Gastroesophageal sphincter (tissue), 4 donors: ENCODE data around the gene PRIM1. TPM values are rescaled to one million over a fixed set of nuclear protein-coding genes. Genes with fewer than 3 reads are reported as not detected.
A peak's percentile ranks its signal among the peaks of the same experiment; 100 is the strongest.
"Not testable (repeated sequence)": the region's sequence is repeated elsewhere in the genome, so short reads cannot be mapped to it uniquely, and the experiment has no call there.

ENCODE experiments used
- ATAC-seq: fragments of 150-250 bp; one replicate; pipeline ENCODE4 v1.9.1; 2016; ENCODE audit warnings: mild to moderate bottlenecking, moderate library complexity
- H3K27ac ChIP-seq, 4 donors: fragments of 200-600 bp; sonication (generic) in 3 of 4; 1 replicate in 3 of 4; 2 replicates in 1 of 4; pipeline ENCODE4 v1.5.1; 2016 to 2019
- H3K27me3 ChIP-seq: fragments of 200-600 bp; sonication (generic); one replicate; pipeline ENCODE4 v1.5.1; 2019
- H3K36me3 ChIP-seq, 2 donors: fragments of 200-600 bp; sonication (generic); one replicate each; pipeline ENCODE4 v1.5.1; 2019; ENCODE audit warnings: control low read depth in 1 of 2
- H3K4me1 ChIP-seq, 3 donors: fragments of 200-600 bp; sonication (generic); 1 replicate in 2 of 3; 2 replicates in 1 of 3; pipeline ENCODE4 v1.5.1; 2016 to 2019; ENCODE audit warnings: control low read depth in 2 of 3
- H3K4me3 ChIP-seq, 2 donors: fragments of 200-600 bp; sonication (generic); one replicate each; pipeline ENCODE4 v1.5.1; 2019; ENCODE audit warnings: mild to moderate bottlenecking in 1 of 2, moderate library complexity in 1 of 2
- H3K9me3 ChIP-seq, 3 donors: fragments of 200-600 bp; sonication (generic); one replicate each; pipeline ENCODE4 v1.5.1; 2017 to 2019; ENCODE audit warnings: control low read depth in 2 of 3
- CTCF ChIP-seq, 4 experiments: fragments of 200-600 bp in 2 of 4; fragments of 450-650 bp in 2 of 4; sonication (generic) in 1 of 4; IDR thresholded peaks; one replicate each; pipeline ENCODE4 v1.5.1; 2017 to 2019; ENCODE audit warnings: antibody characterized with exemption in 4 of 4, mild to moderate bottlenecking in 2 of 4, moderate library complexity in 2 of 4
- EP300 ChIP-seq: sonication (generic); formaldehyde crosslinking; IDR thresholded peaks from one replicate; pipeline ENCODE4 v1.6.1; 2017; ENCODE audit warnings: antibody characterized with exemption, mild to moderate bottlenecking
- POLR2A ChIP-seq, 2 donors: fragments of 450-650 bp; IDR thresholded peaks; one replicate each; pipeline ENCODE4 v1.6.1; 2017; ENCODE audit warnings: antibody characterized with exemption in 2 of 2, mild to moderate bottlenecking in 2 of 2, moderate library complexity in 1 of 2
- POLR2AphosphoS5 ChIP-seq: sonication (generic); formaldehyde crosslinking; IDR thresholded peaks from one replicate; pipeline ENCODE4 v1.6.1; 2017; ENCODE audit warnings: antibody characterized with exemption
- WGBS, 2 donors: methylation state at CpG; one replicate each; pipeline ENCODE4 v1.1.5; 2018; ENCODE audit warnings: low coverage in 1 of 2; 5-methylcytosine and 5-hydroxymethylcytosine counted together
- total RNA-seq, 4 donors: library from RNA; depleted of rRNA; stranded (reverse); fragments of >200 nt; gene quantifications; one replicate each; pipeline ENCODE4 v1.1.0, GENCODE V29; 2016

PRIM1 gene
- total RNA-seq, 4 donors from 2014 or later: 2.6 to 13.0 (median 5.1) TPM

DNA sequence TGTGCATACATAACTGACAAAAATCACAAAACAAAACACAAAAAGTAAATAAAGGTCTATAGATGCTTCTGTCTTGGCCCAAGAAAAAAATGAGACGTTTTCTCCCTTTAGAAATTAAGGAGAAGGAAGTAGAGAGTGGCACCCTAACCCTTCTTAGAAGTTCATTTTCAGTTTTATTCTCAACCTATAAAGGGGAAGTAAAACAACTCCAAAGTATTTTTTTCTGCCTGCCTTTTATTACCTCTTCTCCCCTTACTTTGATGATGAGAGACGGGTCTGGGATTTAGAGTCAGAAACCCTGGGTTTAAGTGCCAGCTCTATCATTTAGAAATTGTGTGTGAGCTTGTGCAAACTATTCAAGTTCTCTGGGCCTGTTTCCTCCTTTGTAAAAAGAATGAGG, 2.8 kb downstream of the PRIM1 start:
- Histone ChIP-seq H3K4me1 (peaks cover 0 to 27% (median 6%) of the 10 kb centered on the region in 3 donors), H3K27me3 (no peaks in the 10 kb centered on the region)
- WGBS, 2 donors: 79 to 100% methylated on average over 2 of the region's 2 CpGs

GRCh38 chr12:56728139-56728861, 23.8 kb downstream of the PRIM1 start:
- 87 to 97% methylated on average over 5 to 6 of the region's 11 CpGs for WGBS, 2 donors
- peaks cover 0 to 18% (median 6%) of the 10 kb centered on the region in 3 donors for H3K4me1 ChIP-seq
- no peak for TF ChIP-seq EP300
- TF ChIP-seq POLR2A (IDR thresholded peaks at IDR 0.05): no peak
- no peak for TF ChIP-seq POLR2AphosphoS5
- TF ChIP-seq CTCF (IDR thresholded peaks at IDR 0.05): no peak
- H3K9me3 ChIP-seq: no peaks in the 10 kb centered on the region
- H3K4me3 ChIP-seq: no peak overlapping the region
- H3K27me3 ChIP-seq: no peaks in the 10 kb centered on the region
- peaks cover 0 to 38% of the 10 kb centered on the region in 2 donors for H3K36me3 ChIP-seq
- no peak overlapping the region for H3K27ac ChIP-seq
- ATAC-seq: no peak

More for the DNA sequence above, 2.8 kb downstream of the PRIM1 start:
- TF ChIP-seq POLR2AphosphoS5 (no peak), CTCF (IDR thresholded peaks at IDR 0.05) (no peak), EP300 (no peak), POLR2A (IDR thresholded peaks at IDR 0.05) (no peak)
- ATAC-seq: no peak
- Histone ChIP-seq H3K36me3 (peaks cover 0 to 39% of the 10 kb centered on the region in 2 donors), H3K9me3 (no peaks in the 10 kb centered on the region), H3K4me3 (no peak overlapping the region), H3K27ac (no peak overlapping the region)

- Histone ChIP-seq H3K36me3 (peaks cover 0 to 25% of the 10 kb centered on the region in 2 donors), H3K27ac (peak overlapping the region; percentile 80 to 96 (median 92)), H3K4me3 (peak overlapping the region in 1 of 2 donors; percentile 87), H3K4me1 (peaks cover 5 to 38% (median 19%) of the 10 kb centered on the region in 3 donors)
- not testable (repeated sequence) for H3K27me3 ChIP-seq, H3K9me3 ChIP-seq, ATAC-seq
- 86 to 96% methylated on average over 7 to 13 of the region's 15 CpGs for WGBS, 2 donors
These were observed 25.9 kb downstream of the PRIM1 start for GRCh38 chr12:56726196-56726675.

GRCh38 chr12:56725723-56726102, 26.4 kb downstream of the PRIM1 start:
- WGBS, 2 donors: 22 to 29% methylated on average over 6 of the region's 7 CpGs
- no peaks in the 10 kb centered on the region for H3K9me3 ChIP-seq
- no peaks in the 10 kb centered on the region for H3K27me3 ChIP-seq
- ATAC-seq: no peak
- peaks cover 0 to 25% of the 10 kb centered on the region in 2 donors for H3K36me3 ChIP-seq
- H3K4me3 ChIP-seq: peak overlapping the region; percentile 87 to 98
- peak overlapping the region; percentile 80 to 96 (median 92) for H3K27ac ChIP-seq
- H3K4me1 ChIP-seq: peaks cover 5 to 43% (median 24%) of the 10 kb centered on the region in 3 donors
- TF ChIP-seq EP300 (no peak), POLR2A (IDR thresholded peaks at IDR 0.05) (no peak), POLR2AphosphoS5 (no peak), CTCF (IDR thresholded peaks at IDR 0.05) (no peak)

GRCh38 chr12:56724972-56725722, 27.0 kb downstream of the PRIM1 start, which contains the start of gene NACA:
Gene NACA, minus strand, starts transcription at chr12:56725299. Its CDS starts 778 bp downstream, at chr12:56724521.
- TF ChIP-seq POLR2AphosphoS5 (peak; percentile 99), CTCF (IDR thresholded peaks at IDR 0.05) (peak in 1 of 4 experiments; percentile 16), EP300 (no peak), POLR2A (IDR thresholded peaks at IDR 0.05) (peak; percentile 85 to 87)
- Histone ChIP-seq H3K36me3 (peaks cover 0 to 26% of the 10 kb centered on the region in 2 donors), H3K27me3 (no peaks in the 10 kb centered on the region), H3K4me1 (peaks cover 5 to 49% (median 30%) of the 10 kb centered on the region in 3 donors), H3K4me3 (peak within 1 kb of the TSS; percentile 87 to 98), H3K9me3 (no peaks in the 10 kb centered on the region), H3K27ac (peak within 1 kb of the TSS; percentile 80 to 96 (median 92))
- ATAC-seq: peak; percentile 97
- WGBS, 2 donors: 0 to 1% methylated on average over 30 to 31 of the region's 46 CpGs
